ENCODE data around the gene MAGEB5. TPM values are rescaled to one million over a fixed set of nuclear protein-coding genes. Genes with fewer than 3 reads are reported as not detected.
"Not testable (repeated sequence)": the region's sequence is repeated elsewhere in the genome, so short reads cannot be mapped to it uniquely, and the experiment has no call there.

MAGEB5 gene
- total RNA-seq (not detected), total RNA-seq (0 reads per million in 2 donors)

- Mint-ChIP-seq H3K4me1 (no peaks in the 10 kb centered on the region), H3K4me3 (no peak within 1 kb of the TSS), H3K36me3 (ENCODE audit: low read depth) (no peaks in the 10 kb centered on the region), H3K27me3 (no peaks in the 10 kb centered on the region), H3K27ac (no peak within 1 kb of the TSS)
- DNase-seq (no peak), ATAC-seq (no peak)
- no peaks in the 10 kb centered on the region for H3K9me3 ChIP-seq (ENCODE audit: control insufficient read depth, low read length, poor library complexity, severe bottlenecking)
Observed at GRCh38 chrX:26215869-26216268, at the start of gene MAGEB5. Gene MAGEB5 (plus strand): TSS chrX:26216169. CDS start chrX:26217302, 1,133 bp downstream.

DNA sequence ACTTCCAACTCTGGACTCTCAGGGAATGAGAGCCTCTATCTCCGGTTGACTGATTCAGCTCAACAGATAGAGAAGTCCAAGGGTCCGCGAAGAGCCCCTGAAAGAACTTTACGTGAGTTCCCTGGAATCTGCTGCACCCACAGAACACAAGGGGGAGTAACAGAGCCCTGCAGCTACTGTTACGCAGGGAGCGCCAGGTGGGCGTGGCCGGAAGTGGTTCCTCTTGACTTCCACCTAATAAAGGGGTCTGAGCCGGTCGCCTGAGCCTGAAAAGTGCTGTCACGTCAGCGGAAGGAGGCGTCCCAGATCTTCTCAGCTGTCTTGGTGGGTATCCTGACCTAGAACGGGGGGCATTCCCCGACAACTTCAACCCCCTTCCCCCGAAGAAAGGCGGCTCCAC lies 23.8 kb upstream of the MAGEB5 start, which contains the start of gene MAGEB6:
Gene MAGEB6, plus strand, starts transcription at position 237 of the 400 bp plus-strand sequence. CDS start 1,407 bp downstream, outside the sequence.
- Mint-ChIP-seq H3K36me3 (ENCODE audit: low read depth) (no peaks in the 10 kb centered on the region), H3K27ac (no peak within 1 kb of the TSS), H3K27me3 (no peaks in the 10 kb centered on the region), H3K4me1 (no peaks in the 10 kb centered on the region), H3K4me3 (no peak within 1 kb of the TSS)
- DNase-seq (no peak), ATAC-seq (no peak)
- no peaks in the 10 kb centered on the region for H3K9me3 ChIP-seq (ENCODE audit: control insufficient read depth, low read length, poor library complexity, severe bottlenecking)

DNA sequence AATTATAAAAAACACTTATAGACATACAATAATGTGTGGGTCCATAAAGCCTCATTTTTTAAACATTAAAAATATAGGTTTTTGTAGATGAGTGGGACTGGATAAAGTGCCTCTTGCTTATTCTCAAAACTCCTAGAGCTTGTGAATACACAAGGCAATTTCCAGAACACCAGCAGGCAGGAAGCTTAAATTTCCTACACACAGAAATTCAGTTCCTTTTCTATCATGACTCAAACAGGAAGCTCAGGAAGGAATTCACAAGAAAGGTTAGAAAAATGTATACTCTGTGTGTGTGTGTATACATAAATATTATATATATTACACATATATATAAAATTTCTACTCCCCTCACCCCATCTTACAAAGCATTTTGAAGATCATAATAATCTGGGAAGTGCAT lies 12.4 kb upstream of the MAGEB5 start:
- DNase-seq, result no peak
- Mint-ChIP-seq H3K4me1 (no peaks in the 10 kb centered on the region), H3K27ac (no peak overlapping the region), H3K36me3 (ENCODE audit: low read depth) (no peaks in the 10 kb centered on the region), H3K27me3 (no peaks in the 10 kb centered on the region), H3K4me3 (no peak overlapping the region)
- ATAC-seq, result no peak
- no peaks in the 10 kb centered on the region for H3K9me3 ChIP-seq (ENCODE audit: control insufficient read depth, low read length, poor library complexity, severe bottlenecking)

- DNase-seq; H3K9me3 ChIP-seq (ENCODE audit: control insufficient read depth, low read length, poor library complexity, severe bottlenecking); H3K36me3 Mint-ChIP-seq (ENCODE audit: low read depth); ATAC-seq; H3K4me3 Mint-ChIP-seq; H3K4me1 Mint-ChIP-seq; H3K27ac Mint-ChIP-seq; H3K27me3 Mint-ChIP-seq: not testable (repeated sequence)
Observed at GRCh38 chrX:26204717-26205116, 11.3 kb upstream of the MAGEB5 start.

DNA sequence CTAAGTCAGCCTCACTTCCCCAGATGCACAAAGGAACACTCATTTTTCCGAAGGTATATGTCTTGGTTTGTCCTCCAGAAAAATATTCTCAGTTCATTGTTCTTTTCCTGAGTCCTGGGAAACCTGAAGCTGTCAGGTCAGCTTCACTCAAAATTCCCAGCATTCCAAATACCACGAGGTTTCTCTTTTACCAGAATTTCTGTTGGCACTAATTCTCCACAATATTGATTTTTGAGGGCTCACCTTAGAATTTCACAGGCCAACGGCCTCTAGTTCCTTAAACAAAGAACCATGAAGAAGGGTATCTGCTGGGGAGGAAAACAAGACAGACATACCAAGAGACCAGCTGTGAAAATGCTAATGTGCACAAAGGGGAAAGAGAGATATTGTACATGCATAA lies 8.0 kb upstream of the MAGEB5 start:
- H3K36me3 Mint-ChIP-seq (ENCODE audit: low read depth), result no peaks in the 10 kb centered on the region
- H3K27me3 Mint-ChIP-seq, result no peaks in the 10 kb centered on the region
- H3K4me1 Mint-ChIP-seq, result no peaks in the 10 kb centered on the region
- no peak for DNase-seq
- ATAC-seq, result no peak
- no peaks in the 10 kb centered on the region for H3K9me3 ChIP-seq (ENCODE audit: control insufficient read depth, low read length, poor library complexity, severe bottlenecking)
- H3K27ac Mint-ChIP-seq, result no peak overlapping the region
- H3K4me3 Mint-ChIP-seq, result no peak overlapping the region

- no peak for ATAC-seq
- Mint-ChIP-seq H3K27me3 (no peaks in the 10 kb centered on the region), H3K4me3 (no peak overlapping the region), H3K4me1 (no peaks in the 10 kb centered on the region), H3K27ac (no peak overlapping the region), H3K36me3 (ENCODE audit: low read depth) (no peaks in the 10 kb centered on the region)
- no peaks in the 10 kb centered on the region for H3K9me3 ChIP-seq (ENCODE audit: control insufficient read depth, low read length, poor library complexity, severe bottlenecking)
- DNase-seq, result no peak
Observed at GRCh38 chrX:26219351-26219750, 3.4 kb downstream of the MAGEB5 start.

DNA sequence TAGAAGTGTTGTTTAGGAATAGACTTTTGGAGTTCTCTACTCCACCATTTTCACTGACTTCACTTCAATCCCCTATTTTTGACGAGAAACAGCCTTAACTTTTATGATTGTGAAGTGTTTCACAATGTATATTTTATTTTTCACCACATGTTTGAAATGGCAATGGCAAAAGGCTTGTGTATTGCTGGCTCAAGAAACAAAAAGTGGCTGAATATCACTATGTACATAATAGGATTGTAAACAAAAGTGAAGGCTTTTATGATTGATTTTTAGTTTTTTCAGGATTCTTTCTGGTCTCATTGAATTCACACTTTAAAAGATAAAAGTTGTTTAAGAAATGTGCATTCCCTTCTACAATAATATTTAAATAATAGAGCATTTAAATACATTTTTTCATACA lies 18.2 kb downstream of the MAGEB5 start:
- no peak overlapping the region for H3K4me3 Mint-ChIP-seq
- ATAC-seq (no peak), DNase-seq (no peak)
- no peaks in the 10 kb centered on the region for H3K9me3 ChIP-seq (ENCODE audit: control insufficient read depth, low read length, poor library complexity, severe bottlenecking)
- H3K36me3 Mint-ChIP-seq (ENCODE audit: low read depth), result no peaks in the 10 kb centered on the region
- H3K4me1 Mint-ChIP-seq, result no peaks in the 10 kb centered on the region
- no peaks in the 10 kb centered on the region for H3K27me3 Mint-ChIP-seq
- no peak overlapping the region for H3K27ac Mint-ChIP-seq

DNA sequence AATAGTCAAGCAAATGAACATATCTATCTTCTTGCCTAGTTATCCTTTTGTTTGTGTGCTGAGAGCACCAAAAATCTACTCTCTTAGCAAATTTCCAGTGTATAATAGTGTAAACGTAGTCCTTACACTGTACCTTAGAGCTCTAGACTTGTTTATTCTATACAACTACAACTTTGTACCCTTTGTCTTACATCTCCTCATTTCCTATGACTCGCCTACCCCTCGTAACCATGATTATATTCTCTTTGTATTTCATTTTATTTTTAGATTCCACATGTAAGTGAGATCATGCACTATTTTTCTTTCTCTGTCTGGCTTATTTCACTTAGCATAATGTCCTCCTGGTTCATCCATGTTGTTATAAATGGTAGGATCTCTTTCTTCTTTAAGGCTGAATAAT lies 37.6 kb downstream of the MAGEB5 start:
- Mint-ChIP-seq H3K27me3 (no peaks in the 10 kb centered on the region), H3K4me3 (no peak overlapping the region), H3K4me1 (no peaks in the 10 kb centered on the region), H3K36me3 (ENCODE audit: low read depth) (no peaks in the 10 kb centered on the region), H3K27ac (no peak overlapping the region)
- no peak for ATAC-seq
- no peaks in the 10 kb centered on the region for H3K9me3 ChIP-seq (ENCODE audit: control insufficient read depth, low read length, poor library complexity, severe bottlenecking)
- DNase-seq, result no peak

- no peak for DNase-seq
- no peaks in the 10 kb centered on the region for H3K36me3 Mint-ChIP-seq (ENCODE audit: low read depth)
- H3K27me3 Mint-ChIP-seq, result no peaks in the 10 kb centered on the region
- no peaks in the 10 kb centered on the region for H3K9me3 ChIP-seq (ENCODE audit: control insufficient read depth, low read length, poor library complexity, severe bottlenecking)
- ATAC-seq, result no peak
- no peaks in the 10 kb centered on the region for H3K4me1 Mint-ChIP-seq
- H3K27ac Mint-ChIP-seq, result no peak overlapping the region
- no peak overlapping the region for H3K4me3 Mint-ChIP-seq
Observed at GRCh38 chrX:26254436-26254835, 38.5 kb downstream of the MAGEB5 start.

DNA sequence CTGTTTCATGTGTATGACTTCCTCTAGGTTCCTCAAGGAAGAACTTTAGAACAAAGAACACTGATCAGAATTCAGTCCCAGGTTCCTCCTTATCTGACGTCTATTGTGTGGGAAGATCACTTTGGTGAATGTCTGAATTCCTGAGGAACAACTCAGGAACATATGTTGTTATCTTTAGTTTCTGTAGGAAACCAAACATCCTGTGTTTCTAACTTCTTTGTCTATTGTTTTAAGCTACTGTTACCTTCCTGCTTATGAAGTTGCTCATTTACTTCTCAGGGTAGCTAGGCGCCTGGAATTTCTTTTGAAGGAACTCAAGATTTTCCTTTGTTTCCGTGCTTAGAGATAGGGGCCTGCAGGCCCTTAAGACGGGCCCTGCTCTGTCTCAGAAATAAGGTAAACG lies 46.2 kb downstream of the MAGEB5 start:
- H3K4me1 Mint-ChIP-seq, result no peaks in the 10 kb centered on the region
- no peaks in the 10 kb centered on the region for H3K9me3 ChIP-seq (ENCODE audit: control insufficient read depth, low read length, poor library complexity, severe bottlenecking)
- H3K36me3 Mint-ChIP-seq (ENCODE audit: low read depth), result no peaks in the 10 kb centered on the region
- no peak for DNase-seq
- H3K27ac Mint-ChIP-seq, result no peak overlapping the region
- H3K27me3 Mint-ChIP-seq, result no peaks in the 10 kb centered on the region
- H3K4me3 Mint-ChIP-seq, result no peak overlapping the region
- no peak for ATAC-seq

Other genes starting within 250 kb of the MAGEB5 start
- not detected for gene MAGEB18, start 77.8 kb upstream of the MAGEB5 start, total RNA-seq
- not detected for gene MAGEB6B, start 55.6 kb upstream of the MAGEB5 start, total RNA-seq
- not detected for gene MAGEB6, start 23.7 kb upstream of the MAGEB5 start, total RNA-seq

All from T-helper 17 cell (primary cell).